Activated T-helper 1 cell treated with Interleukin-2 at 50 U/mL for 16 hours (primary cell): ENCODE measurements around the gene BMP8A.
"Not testable (repeated sequence)": the region's sequence is repeated elsewhere in the genome, so short reads cannot be mapped to it uniquely, and the experiment has no call there.

Experiments
- DNase-seq: peaks from one replicate; pipeline ENCODE4 v3.0.0-alpha.2; 2020; ENCODE audit warnings: low read depth

BMP8A gene

DNA sequence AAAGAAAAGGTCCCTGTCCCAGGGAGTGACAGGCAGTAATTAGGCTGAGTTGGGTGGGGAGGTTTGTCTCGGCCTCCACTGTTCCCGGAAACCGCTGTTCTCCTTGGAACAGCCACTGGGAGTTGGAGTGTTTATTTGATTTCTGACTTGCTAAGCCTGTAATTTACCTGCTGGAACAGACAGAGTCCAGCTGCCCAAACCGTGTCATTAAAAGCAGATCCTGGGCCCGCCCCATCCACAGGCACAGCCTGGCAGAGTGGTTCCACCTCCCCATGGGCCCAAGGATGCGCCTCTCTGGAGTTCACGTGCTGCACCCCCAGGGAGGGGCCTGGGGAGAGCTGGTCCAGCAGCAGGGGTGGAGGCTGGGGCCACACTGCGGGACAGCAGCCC, 35.7 kb downstream of the BMP8A start:
- not testable (repeated sequence) for DNase-seq

DNA sequence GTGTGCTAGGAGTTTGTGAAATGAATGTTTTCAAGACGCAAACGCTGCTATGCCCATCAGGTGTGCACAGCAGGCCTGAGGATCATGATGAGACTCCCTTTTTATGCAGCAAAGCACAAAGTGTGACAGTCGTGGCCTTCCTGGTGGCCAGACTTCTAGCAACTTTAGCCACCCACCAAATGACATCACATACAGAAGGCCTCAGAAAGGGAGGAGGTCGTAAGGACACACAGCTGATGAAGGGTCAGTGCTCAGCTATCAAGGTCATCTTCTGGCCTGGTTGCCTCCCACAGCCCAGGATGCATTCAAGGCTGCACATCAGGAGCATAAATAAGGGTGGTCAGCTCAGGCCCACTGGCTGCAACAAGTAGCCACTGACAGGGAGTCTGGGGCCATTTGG, 36.6 kb downstream of the BMP8A start:
- no peak for DNase-seq

DNA sequence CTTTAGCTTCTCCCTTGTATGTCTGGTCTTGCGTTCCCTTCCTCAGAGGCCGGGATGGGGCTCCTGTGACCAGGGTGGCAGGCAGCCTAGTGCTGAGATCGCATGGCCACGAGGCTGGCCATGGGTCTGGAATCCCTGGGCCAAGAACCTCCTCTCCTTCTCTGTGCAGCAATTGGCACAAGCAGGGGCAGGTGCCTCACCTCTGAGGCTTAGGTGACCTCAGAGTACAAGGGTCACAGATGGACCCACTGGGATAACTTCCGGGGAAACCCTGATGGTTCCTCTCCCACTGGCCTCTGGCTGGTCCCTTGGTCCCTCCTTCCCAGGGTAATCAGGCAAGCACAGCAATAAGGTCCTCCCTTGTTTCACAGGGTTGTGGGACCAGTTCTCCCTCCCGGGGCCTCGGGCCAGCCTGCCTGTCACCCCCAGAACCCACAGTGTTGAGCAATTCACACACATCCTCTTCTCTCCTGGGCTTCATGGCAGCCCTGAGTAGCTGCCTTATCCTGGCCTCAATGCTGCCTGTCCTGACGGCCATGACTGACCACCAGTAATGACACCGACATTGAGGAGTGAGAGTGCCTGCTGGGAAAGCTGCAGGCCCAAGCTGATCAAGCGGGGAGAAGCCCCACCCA, 38.6 kb downstream of the BMP8A start:
- no peak for DNase-seq

GRCh38 chr1:39531526-39531925, 40.1 kb downstream of the BMP8A start:
- no peak for DNase-seq

- DNase-seq, result no peak
These were observed 42.0 kb downstream of the BMP8A start for GRCh38 chr1:39533442-39533841.

GRCh38 chr1:39538531-39539251, 47.3 kb downstream of the BMP8A start:
- DNase-seq, result no peak

GRCh38 chr1:39539252-39539790, 47.9 kb downstream of the BMP8A start:
- no peak for DNase-seq

DNA sequence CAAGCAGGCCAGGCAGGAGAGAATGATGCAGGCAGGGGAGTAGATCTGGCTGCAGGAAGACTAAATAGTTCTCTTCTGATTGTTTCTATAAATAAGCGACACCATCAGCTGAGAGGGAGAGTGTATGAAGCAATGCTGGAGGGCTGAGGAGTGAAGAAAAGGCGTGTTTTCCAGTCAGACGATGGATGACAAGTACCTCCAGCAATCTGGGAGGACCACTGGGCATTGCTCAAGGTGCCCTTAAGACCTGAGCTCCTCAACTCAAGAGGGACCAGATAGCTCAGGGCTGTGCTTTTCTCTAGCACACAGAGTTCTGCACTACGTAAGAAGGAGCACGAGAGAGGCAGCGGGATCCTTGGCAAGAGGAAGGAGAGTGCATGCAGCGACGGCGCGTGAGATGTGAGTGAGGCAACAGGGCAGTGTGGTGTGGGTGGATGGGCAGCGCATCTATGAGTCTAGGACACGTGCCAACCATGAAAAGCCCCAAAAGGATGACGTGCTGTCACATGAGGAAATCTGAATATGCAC, 49.1 kb downstream of the BMP8A start:
- DNase-seq, result no peak

DNA sequence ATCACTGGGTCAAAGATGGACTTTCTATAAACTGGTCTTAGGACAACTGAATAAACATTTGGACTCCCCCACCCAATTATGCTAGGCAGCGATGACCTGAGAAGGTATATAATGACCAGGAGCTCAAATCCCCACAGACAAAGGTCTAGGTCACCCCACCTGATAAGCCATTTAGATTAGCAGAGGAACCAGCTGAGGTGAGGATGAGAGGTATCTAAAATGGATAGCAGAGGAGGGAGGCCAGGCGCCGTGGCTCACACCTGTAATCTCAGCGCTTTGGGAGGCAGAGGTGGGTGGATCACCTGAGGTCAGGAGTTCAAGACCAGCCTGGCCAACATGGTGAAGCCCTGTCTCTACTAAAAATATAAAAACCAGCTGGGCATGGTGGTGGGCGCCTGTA, 51.5 kb downstream of the BMP8A start:
- no peak for DNase-seq

DNA sequence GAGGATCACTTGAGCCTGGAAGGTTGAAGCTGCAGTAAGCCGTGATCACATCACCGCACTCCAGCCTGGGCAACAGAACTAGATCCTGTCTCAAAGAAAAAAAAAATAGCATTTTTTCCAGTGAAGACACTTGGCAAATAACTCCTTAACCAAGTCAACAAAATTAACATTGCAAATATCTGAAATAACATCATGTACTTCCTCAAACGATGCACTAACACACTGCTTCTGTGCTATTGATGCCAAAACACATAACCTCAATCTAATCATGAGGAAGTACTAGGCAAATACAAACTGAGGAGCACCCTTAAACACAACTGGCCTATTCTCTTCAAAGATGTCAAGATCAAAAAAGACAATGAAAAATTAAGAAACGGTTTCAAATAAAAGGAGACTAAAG, 52.9 kb downstream of the BMP8A start:
- no peak for DNase-seq

DNA sequence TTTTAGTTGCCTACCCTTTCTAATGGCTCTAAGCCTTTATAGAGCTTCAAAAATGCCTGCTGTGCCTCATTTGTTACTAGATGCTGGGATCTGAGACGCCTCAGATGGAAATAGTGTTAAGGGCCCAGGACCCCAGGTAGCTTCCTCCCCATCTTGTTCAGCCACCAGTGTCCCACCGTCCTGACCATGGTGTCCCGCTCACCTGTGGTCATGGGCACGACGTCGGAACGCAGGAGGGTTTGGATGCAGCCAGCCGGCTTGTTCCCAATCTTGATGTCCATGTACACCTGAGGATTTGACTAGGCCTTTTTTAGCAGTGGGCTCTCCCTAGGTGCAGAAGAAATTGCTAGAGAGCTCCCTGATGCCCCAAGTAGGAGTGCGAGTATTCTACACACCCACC, 54.1 kb downstream of the BMP8A start:
- DNase-seq, result no peak

DNA sequence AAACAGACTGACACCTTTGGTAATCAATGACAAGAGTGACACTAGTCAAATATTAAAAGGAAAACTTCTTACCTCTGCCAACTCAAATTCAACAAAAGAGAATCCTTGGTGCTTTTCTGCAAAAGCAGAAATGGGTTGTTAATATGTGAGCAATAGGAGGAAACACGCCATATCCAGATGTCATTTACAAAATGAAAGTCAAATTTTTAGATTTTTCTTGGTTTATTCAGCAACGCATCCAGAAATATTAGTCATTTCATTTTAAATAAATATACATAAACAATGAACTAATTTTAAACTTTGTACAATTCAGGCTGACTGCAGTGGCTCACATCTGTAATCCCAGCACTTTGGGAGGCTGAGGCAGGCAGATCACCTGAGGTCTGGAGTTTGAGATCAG, 62.8 kb downstream of the BMP8A start:
- DNase-seq, result no peak

- DNase-seq, result no peak
These were observed 69.8 kb downstream of the BMP8A start for GRCh38 chr1:39561279-39561678.

DNA sequence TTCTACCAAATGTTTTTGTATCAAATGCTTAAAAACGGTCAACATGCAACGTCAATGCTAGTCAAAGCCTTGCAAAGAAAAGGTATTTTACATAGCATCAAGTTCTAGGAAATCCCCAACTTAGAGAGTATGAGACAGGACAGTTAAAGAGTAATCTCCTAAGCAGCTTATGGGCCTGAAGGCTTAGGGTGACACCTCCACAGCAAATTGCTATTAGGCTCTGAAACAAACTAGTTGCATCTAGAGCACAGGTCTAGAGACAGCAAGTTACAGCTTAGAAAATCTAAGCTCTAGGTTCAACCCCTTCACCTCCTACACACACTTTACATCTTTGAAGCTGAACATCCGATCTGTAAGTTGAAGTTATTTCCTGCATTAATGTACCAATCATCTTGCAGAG, 71.5 kb downstream of the BMP8A start:
- no peak for DNase-seq

GRCh38 chr1:39563669-39564068, 72.2 kb downstream of the BMP8A start:
- DNase-seq, result no peak

DNA sequence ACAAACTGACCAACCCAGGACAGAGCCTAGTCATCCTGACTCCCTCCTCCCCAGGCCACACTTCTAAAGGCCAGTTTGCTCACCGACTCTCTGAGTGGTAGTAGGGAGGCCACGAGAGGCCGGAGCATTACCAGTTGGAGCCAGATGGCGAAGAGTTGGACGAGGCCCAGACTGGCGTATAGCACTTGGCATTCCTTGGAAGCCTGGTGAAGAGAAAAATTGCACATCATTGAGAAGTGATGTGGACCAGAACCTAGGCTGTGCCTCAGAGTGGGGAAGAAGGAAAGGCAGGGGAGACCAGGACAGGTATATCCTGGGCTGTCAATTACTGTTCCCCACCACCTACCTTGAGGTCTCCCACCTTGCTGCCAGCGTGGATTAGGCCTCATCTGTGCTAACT, 72.9 kb downstream of the BMP8A start:
- DNase-seq, result no peak

- no peak for DNase-seq
These were observed 73.5 kb downstream of the BMP8A start for GRCh38 chr1:39564941-39565340.

DNA sequence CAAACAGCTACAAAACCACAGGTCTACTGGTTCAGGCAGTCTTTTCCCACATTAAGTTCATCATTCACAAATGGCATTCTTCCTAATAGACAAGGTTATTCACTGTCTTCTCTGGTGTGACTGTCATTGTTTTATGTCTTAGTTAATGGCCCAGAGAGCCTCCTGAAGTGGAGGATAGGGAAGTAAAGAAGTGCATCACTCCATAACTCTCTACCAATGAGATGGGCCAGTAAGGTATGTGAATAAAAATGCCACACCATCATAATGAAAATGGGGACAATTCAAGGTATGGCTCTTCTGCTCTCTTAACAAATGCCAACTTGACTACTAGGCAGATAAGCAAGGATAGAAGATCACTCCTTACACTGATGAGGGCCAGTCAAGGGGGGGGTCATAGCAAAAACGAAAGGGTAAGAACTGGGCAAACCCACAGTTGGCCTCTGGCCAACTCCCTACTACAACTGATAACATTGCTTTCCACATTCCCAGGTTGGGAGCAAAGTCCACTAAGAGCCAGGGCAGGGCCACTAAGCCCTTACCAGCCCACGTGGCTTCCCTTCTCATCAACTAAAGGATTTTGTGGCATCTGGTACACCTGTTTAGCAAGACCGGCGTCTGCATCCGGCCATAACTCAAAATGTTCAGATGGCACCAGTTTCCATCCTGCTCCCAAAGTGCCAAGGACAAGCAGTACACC, 75.2 kb downstream of the BMP8A start:
- no peak for DNase-seq

DNA sequence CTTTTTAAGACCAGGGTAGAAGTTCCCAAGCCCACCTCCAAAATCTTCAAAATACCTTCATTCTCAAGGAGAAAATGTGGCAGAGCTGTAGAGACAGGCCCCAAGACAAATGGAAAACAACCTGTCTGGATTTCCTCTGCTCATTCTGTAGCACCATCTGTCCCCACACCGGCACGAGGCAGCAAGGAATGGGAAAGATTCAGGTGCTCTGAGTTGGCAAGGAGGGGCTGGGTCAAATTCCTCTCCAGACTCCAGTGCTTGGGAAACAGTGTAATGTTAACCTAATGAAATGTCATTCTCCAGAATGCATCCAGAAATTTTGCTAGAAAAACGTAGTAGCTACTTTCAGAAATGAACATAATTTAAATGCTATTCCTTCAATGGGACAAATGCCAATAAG, 75.9 kb downstream of the BMP8A start:
- no peak for DNase-seq

DNA sequence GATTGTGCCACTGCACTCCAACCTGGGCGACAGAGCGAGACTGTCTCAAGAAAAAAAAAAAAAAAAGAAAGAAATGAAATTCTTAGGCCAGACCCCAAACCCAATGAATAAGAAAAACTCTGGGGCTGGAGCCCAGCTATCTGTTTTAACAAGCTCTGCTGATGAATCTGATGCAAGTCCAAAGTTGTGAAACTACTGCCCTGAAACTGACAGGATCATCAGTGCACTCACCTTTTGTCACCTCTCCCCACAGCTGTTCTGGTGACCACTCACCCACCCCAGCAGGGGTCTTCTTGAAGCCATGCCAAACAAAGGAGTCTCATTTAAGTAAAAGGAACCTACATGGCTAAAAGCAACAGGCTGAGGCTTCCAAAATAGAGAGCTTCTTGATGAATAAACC, 76.8 kb downstream of the BMP8A start:
- DNase-seq, result no peak

GRCh38 chr1:39569034-39569433, 77.6 kb downstream of the BMP8A start:
- DNase-seq, result no peak

GRCh38 chr1:39570477-39571177, 79.2 kb downstream of the BMP8A start:
- no peak for DNase-seq

- DNase-seq, result no peak
These were observed 79.7 kb downstream of the BMP8A start for GRCh38 chr1:39571178-39571483.
